Measurements from ENCODE around the gene SLK. TPM values are rescaled to one million over a fixed set of nuclear protein-coding genes. Genes with fewer than 3 reads are reported as not detected.
A peak's percentile ranks its signal among the peaks of the same experiment; 100 is the strongest.

The SLK gene
- polyA plus RNA-seq, 1 of the 3 experiments (the other 2 are of a cell fraction) = 4.0 TPM

- no peak for DNase-seq
- H3K4me3 ChIP-seq (ENCODE audit: low read depth in 2 of 2, low read length in 1 of 2) = no peak overlapping the region
- no peak overlapping the region for H3K27ac ChIP-seq (ENCODE audit: low read depth in 2 of 2, low read length in 1 of 2)
- peaks cover 60 to 68% of the 10 kb centered on the region in 2 experiments for H3K36me3 ChIP-seq (replicated peaks in 1 of 2; ENCODE audit: control insufficient read depth in 1 of 2, insufficient read depth in 2 of 2, low read length in 1 of 2)
- H3K9me3 ChIP-seq = no peaks in the 10 kb centered on the region
- peaks cover 0 to 3% of the 10 kb centered on the region in 2 experiments; a peak in 2 of 4 replicates for H3K4me1 ChIP-seq (ENCODE audit: control insufficient read depth in 1 of 2, insufficient read depth in 2 of 2, low read depth in 1 of 2, low read length in 1 of 2)
- no peaks in the 10 kb centered on the region for H3K79me2 ChIP-seq (ENCODE audit: insufficient read depth)
- H4K20me1 ChIP-seq (ENCODE audit: insufficient read depth) = no peaks in the 10 kb centered on the region
- peaks cover 13% of the 10 kb centered on the region for H3F3A ChIP-seq (replicated peaks; ENCODE audit: insufficient read depth)
- TF ChIP-seq GATA2 (CRISPR knock-in tag; IDR thresholded peaks at IDR 0.05) (no peak), POLR2AphosphoS5 (IDR thresholded peaks at IDR 0.05; ENCODE audit: low read depth, low read length) (no peak), CHD2 (IDR thresholded peaks at IDR 0.05; ENCODE audit: low read length, partially characterized antibody) (no peak), TCF12 (IDR thresholded peaks at IDR 0.05) (no peak), FOXM1 (IDR thresholded peaks at IDR 0.05; ENCODE audit: low read depth) (no peak), GABPA (IDR thresholded peaks at IDR 0.05; ENCODE audit: low read depth) (no peak)
- TF ChIP-seq, protein P1, sequence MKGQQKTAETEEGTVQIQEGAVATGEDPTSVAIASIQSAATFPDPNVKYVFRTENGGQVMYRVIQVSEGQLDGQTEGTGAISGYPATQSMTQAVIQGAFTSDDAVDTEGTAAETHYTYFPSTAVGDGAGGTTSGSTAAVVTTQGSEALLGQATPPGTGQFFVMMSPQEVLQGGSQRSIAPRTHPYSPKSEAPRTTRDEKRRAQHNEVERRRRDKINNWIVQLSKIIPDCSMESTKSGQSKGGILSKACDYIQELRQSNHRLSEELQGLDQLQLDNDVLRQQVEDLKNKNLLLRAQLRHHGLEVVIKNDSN (IDR thresholded peaks at IDR 0.05; ENCODE audit: borderline replicate concordance, low read depth) = no peak
- TF ChIP-seq, protein P2, sequence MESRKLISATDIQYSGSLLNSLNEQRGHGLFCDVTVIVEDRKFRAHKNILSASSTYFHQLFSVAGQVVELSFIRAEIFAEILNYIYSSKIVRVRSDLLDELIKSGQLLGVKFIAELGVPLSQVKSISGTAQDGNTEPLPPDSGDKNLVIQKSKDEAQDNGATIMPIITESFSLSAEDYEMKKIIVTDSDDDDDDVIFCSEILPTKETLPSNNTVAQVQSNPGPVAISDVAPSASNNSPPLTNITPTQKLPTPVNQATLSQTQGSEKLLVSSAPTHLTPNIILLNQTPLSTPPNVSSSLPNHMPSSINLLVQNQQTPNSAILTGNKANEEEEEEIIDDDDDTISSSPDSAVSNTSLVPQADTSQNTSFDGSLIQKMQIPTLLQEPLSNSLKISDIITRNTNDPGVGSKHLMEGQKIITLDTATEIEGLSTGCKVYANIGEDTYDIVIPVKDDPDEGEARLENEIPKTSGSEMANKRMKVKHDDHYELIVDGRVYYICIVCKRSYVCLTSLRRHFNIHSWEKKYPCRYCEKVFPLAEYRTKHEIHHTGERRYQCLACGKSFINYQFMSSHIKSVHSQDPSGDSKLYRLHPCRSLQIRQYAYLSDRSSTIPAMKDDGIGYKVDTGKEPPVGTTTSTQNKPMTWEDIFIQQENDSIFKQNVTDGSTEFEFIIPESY (IDR thresholded peaks at IDR 0.05; ENCODE audit: borderline replicate concordance, low read depth) = no peak
- no peak overlapping the region for H3K9ac ChIP-seq
- no peaks in the 10 kb centered on the region for H3K9me2 ChIP-seq
- ChIA-PET POLR2A (no interaction called here), CTCF (interaction anchor here (0.9 to 1.2 kb wide), 2 partner anchors 10 to 133 kb away, joined by 3 read pairs; no protein-coding TSS in a partner anchor)
- WGBS (ENCODE audit: low lambda C conversion rate) = 93% methylated on average over 6 of the region's 6 CpGs
- H2AFZ ChIP-seq (ENCODE audit: low read depth) = no peak overlapping the region
- H3K4me2 ChIP-seq = no peak overlapping the region
- no peaks in the 10 kb centered on the region for H3K27me3 ChIP-seq (ENCODE audit: insufficient read depth)
Observed at GRCh38 chr10:104018471-104018870, 51.5 kb downstream of the SLK start.

GRCh38 chr10:104020020-104020419 is 53.1 kb downstream of the SLK start:
- ChIA-PET POLR2A (no interaction called here), CTCF (interaction anchor here (0.7 to 1.5 kb wide), 2 partner anchors 11 to 12 kb away, joined by 3 to 4 read pairs; no protein-coding TSS in a partner anchor)
- Histone ChIP-seq H3K79me2 (ENCODE audit: insufficient read depth) (no peaks in the 10 kb centered on the region), H2AFZ (ENCODE audit: low read depth) (no peak overlapping the region), H3K4me3 (ENCODE audit: low read depth in 2 of 2, low read length in 1 of 2) (no peak overlapping the region), H4K20me1 (ENCODE audit: insufficient read depth) (no peaks in the 10 kb centered on the region), H3K9ac (no peak overlapping the region), H3K36me3 (replicated peaks in 1 of 2; ENCODE audit: control insufficient read depth in 1 of 2, insufficient read depth in 2 of 2, low read length in 1 of 2) (peaks cover 66 to 71% of the 10 kb centered on the region in 2 experiments), H3K27ac (ENCODE audit: low read depth in 2 of 2, low read length in 1 of 2) (peak overlapping the region in 1 of 2 experiments; percentile 49; a peak in 1 of 4 replicates), H3K4me1 (ENCODE audit: control insufficient read depth in 1 of 2, insufficient read depth in 2 of 2, low read depth in 1 of 2, low read length in 1 of 2) (peaks cover 0 to 3% of the 10 kb centered on the region in 2 experiments; a peak in 2 of 4 replicates), H3K9me2 (no peaks in the 10 kb centered on the region), H3K9me3 (no peaks in the 10 kb centered on the region), H3K27me3 (ENCODE audit: insufficient read depth) (no peaks in the 10 kb centered on the region), H3K4me2 (no peak overlapping the region), H3F3A (replicated peaks; ENCODE audit: insufficient read depth) (peaks cover 13% of the 10 kb centered on the region)
- TF ChIP-seq MEF2A (IDR thresholded peaks at IDR 0.05; ENCODE audit: borderline replicate concordance, low read depth) = no peak
- no peak for TF ChIP-seq SMC3 (IDR thresholded peaks at IDR 0.05; ENCODE audit: low read depth, low read length)
- no peak for TF ChIP-seq EZH2phosphoT487 (IDR thresholded peaks at IDR 0.05; ENCODE audit: borderline replicate concordance, low read depth)
- no peak for TF ChIP-seq RFX5 (IDR thresholded peaks at IDR 0.05; ENCODE audit: low read length)
- TF ChIP-seq GATA2 (CRISPR knock-in tag; IDR thresholded peaks at IDR 0.05) = no peak
- no peak for TF ChIP-seq JUND (IDR thresholded peaks at IDR 0.05)
- no peak for TF ChIP-seq MXI1 (IDR thresholded peaks at IDR 0.05; ENCODE audit: low read depth, low read length)
- no peak for TF ChIP-seq YY1 (IDR thresholded peaks at IDR 0.05; ENCODE audit: low read depth)
- TF ChIP-seq TEAD4 (IDR thresholded peaks at IDR 0.05; ENCODE audit: borderline replicate concordance, insufficient read depth) = no peak
- TF ChIP-seq POLR2AphosphoS5 (IDR thresholded peaks at IDR 0.05; ENCODE audit: low read depth, low read length) = no peak
- no peak for TF ChIP-seq CHD2 (IDR thresholded peaks at IDR 0.05; ENCODE audit: low read length, partially characterized antibody)
- TF ChIP-seq FOSL2 (IDR thresholded peaks at IDR 0.05; ENCODE audit: borderline replicate concordance, low read depth) = no peak
- TF ChIP-seq RXRA (IDR thresholded peaks at IDR 0.05; ENCODE audit: borderline replicate concordance, low read depth) = no peak
- no peak for DNase-seq
- 93% methylated on average over 1 of the region's 1 CpG for WGBS (ENCODE audit: low lambda C conversion rate)
